Epidermal melanocyte (primary cell): ENCODE data around the gene AQP9.

Experiments used
- DNase-seq: peaks from one replicate; pipeline ENCODE4 v3.0.0; 2011; ENCODE audit warnings: low spot score; ENCODE audit not compliant: insufficient read length

AQP9 gene

GRCh38 chr15:58223432-58223831 lies 85.3 kb downstream of the AQP9 start:
- DNase-seq = no peak

- DNase-seq = peak; percentile 56
Observed at GRCh38 chr15:58224068-58224467, 85.9 kb downstream of the AQP9 start.

GRCh38 chr15:58227706-58228543 lies 89.7 kb downstream of the AQP9 start:
- peak; percentile 56 for DNase-seq

GRCh38 chr15:58228718-58229117 lies 90.5 kb downstream of the AQP9 start:
- DNase-seq = no peak

- peak; percentile 60 for DNase-seq
Observed at GRCh38 chr15:58229297-58229768, 91.2 kb downstream of the AQP9 start.

GRCh38 chr15:58232281-58233065 lies 94.3 kb downstream of the AQP9 start:
- no peak for DNase-seq

GRCh38 chr15:58233341-58233740 lies 95.2 kb downstream of the AQP9 start:
- no peak for DNase-seq
